GM12878 (cell line): ENCODE measurements around the gene MACROD2. TPM values are rescaled to one million over a fixed set of nuclear protein-coding genes. Genes with fewer than 3 reads are reported as not detected.

Experiments
- ATAC-seq: fragments of 200-7000 bp; cut with Tn5 transposase; 3 replicates; pipeline ENCODE4 v1.9.1; 2020; ENCODE audit warnings: mild to moderate bottlenecking, moderate library complexity
- BruUV-seq: library from RNA; stranded (reverse); fragments of 400-500 nt; replicated peaks from 2 replicates; lab custom pipeline; 2021; lab: Mats Ljungman, UMichigan
- CTCF ChIA-PET: fragments of 300-600 bp; sonication (Branson Sonifier 250); formaldehyde crosslinking; extraction: SDS; loops from one replicate; lab custom pipeline; 2021; ENCODE audit warnings: inconsistent platforms; lab: Yijun Ruan, JAX
- POLR2A ChIA-PET: fragments of 350-600 bp; formaldehyde crosslinking; extraction: SDS; loops from one replicate; lab custom pipeline; 2021; ENCODE audit warnings: inconsistent platforms; lab: Charles Lee
- RAD21 ChIA-PET: fragments of 300-600 bp; sonication (Branson Sonifier 250); formaldehyde crosslinking; loops from one replicate; lab custom pipeline; 2023; ENCODE audit warnings: antibody characterized with exemption; ENCODE audit not compliant: unreplicated experiment; lab: Charles Lee
- SMC1A ChIA-PET: fragments of 300-600 bp; sonication (Branson Sonifier 250); formaldehyde crosslinking; loops from one replicate; lab custom pipeline; 2023; ENCODE audit not compliant: unreplicated experiment, uncharacterized antibody; lab: Charles Lee
- DNase-seq: peaks from one replicate; pipeline ENCODE4 v3.0.0-alpha.2; 2011; ENCODE audit warnings: low read depth, low spot score
- FAIRE-seq: peaks from 3 replicates; lab custom pipeline; 2011; peaks lifted over from hg19 to GRCh38; lab: Jason Lieb, UNC
- H2AFZ ChIP-seq: 2 replicates; pipeline ENCODE4 v1.6.0; 2011; ENCODE audit warnings: low read depth, low read length, control low read depth; ENCODE audit not compliant: control insufficient read depth
- H3K27ac ChIP-seq: 2 replicates; pipeline ENCODE4 v1.5.1; 2011; ENCODE audit warnings: control low read depth; ENCODE audit not compliant: control insufficient read depth, insufficient read depth
- H3K27me3 ChIP-seq, 2 experiments: replicated peaks in 1 of 2; 2 replicates each; pipeline versions ENCODE4 v1.6.0 to v1.6.1; 2011; ENCODE audit warnings: low read length in 1 of 2; ENCODE audit not compliant: control insufficient read depth in 2 of 2, insufficient read depth in 2 of 2
- H3K36me3 ChIP-seq, 2 experiments: 2 replicates each; pipeline ENCODE4 v1.5.1; 2011; ENCODE audit warnings: low read length in 1 of 2; ENCODE audit not compliant: control insufficient read depth in 2 of 2, insufficient read depth in 2 of 2
- H3K4me1 ChIP-seq: 2 replicates; pipeline ENCODE4 v1.6.1; 2011; ENCODE audit warnings: mild to moderate bottlenecking, low read length, moderate library complexity, mixed read lengths; ENCODE audit not compliant: control insufficient read depth, insufficient read depth
- H3K4me2 ChIP-seq: 2 replicates; pipeline ENCODE4 v1.6.0; 2011; ENCODE audit warnings: control low read depth; ENCODE audit not compliant: control insufficient read depth, insufficient read depth
- H3K4me3 ChIP-seq: fragments of 200-600 bp; sonication (generic); 2 replicates; pipeline ENCODE4 v1.5.1; 2016
- H3K79me2 ChIP-seq: 2 replicates; pipeline ENCODE4 v1.6.0; 2011; ENCODE audit warnings: low read length; ENCODE audit not compliant: control insufficient read depth, insufficient read depth
- H3K9ac ChIP-seq: 2 replicates; pipeline ENCODE4 v1.8.0; 2011; ENCODE audit warnings: low read length, control low read depth, mixed read lengths; ENCODE audit not compliant: control insufficient read depth, insufficient read depth
- H3K9me3 ChIP-seq: replicated peaks from 3 replicates; pipeline ENCODE4 v1.5.1; 2011; ENCODE audit warnings: mild to moderate bottlenecking, low read length; ENCODE audit not compliant: control insufficient read depth, insufficient read depth
- H4K20me1 ChIP-seq: 2 replicates; pipeline ENCODE4 v1.6.0; 2011; ENCODE audit not compliant: control insufficient read depth, insufficient read depth
- BHLHE40 ChIP-seq, 2 experiments: fragments of 450-650 bp in 1 of 2; IDR thresholded peaks; 2 replicates each; pipeline ENCODE4 v1.6.1; 2011 to 2017; ENCODE audit warnings: low read depth in 2 of 2, borderline replicate concordance in 1 of 2, improper control_type of control experiment in 1 of 2, low read length in 1 of 2, mild to moderate bottlenecking in 1 of 2
- CBX3 ChIP-seq: fragments of 200-600 bp; sonication (generic); IDR thresholded peaks from 2 replicates; pipeline ENCODE4 v1.6.1; 2016; ENCODE audit warnings: low read depth, borderline replicate concordance
- CEBPB ChIP-seq, 2 experiments: fragments of 150-350 bp in 1 of 2; IDR thresholded peaks; 2 replicates each; pipeline ENCODE4 v1.6.1; 2012 to 2014; ENCODE audit warnings: low read depth in 2 of 2, low read length in 2 of 2, borderline replicate concordance in 1 of 2, inconsistent platforms in 1 of 2
- EED ChIP-seq: sonication (generic); IDR thresholded peaks from 2 replicates; pipeline ENCODE4 v1.6.1; 2016; ENCODE audit warnings: antibody characterized with exemption, low read depth
- MEF2A ChIP-seq: IDR thresholded peaks from 2 replicates; pipeline ENCODE4 v1.6.1; 2011; ENCODE audit warnings: low read depth, mild to moderate bottlenecking, low read length, moderate library complexity; ENCODE audit not compliant: insufficient read depth
- MXI1 ChIP-seq: fragments of 150-350 bp; IDR thresholded peaks from 2 replicates; pipeline ENCODE4 v1.6.1; 2011; ENCODE audit warnings: low read depth, mild to moderate bottlenecking, inconsistent platforms, low read length, improper control_type of control experiment
- NR2C2 ChIP-seq: IDR thresholded peaks from 2 replicates; pipeline ENCODE4 v1.6.1; 2011; ENCODE audit warnings: borderline replicate concordance, low read depth; ENCODE audit not compliant: control insufficient read depth, insufficient read length
- RBBP5 ChIP-seq: fragments of 200-600 bp; sonication (generic); conservative IDR thresholded peaks from 2 replicates; pipeline ENCODE4 v1.6.1; 2016
- SREBF1 ChIP-seq: IDR thresholded peaks from 2 replicates; pipeline ENCODE4 v1.6.1; 2012; ENCODE audit warnings: mild to moderate bottlenecking, low read length
- ZBTB11 ChIP-seq: fragments of 450-650 bp; formaldehyde crosslinking; IDR thresholded peaks from 2 replicates; pipeline ENCODE4 v1.5.0; 2022; ENCODE audit warnings: mild to moderate bottlenecking, missing genetic modification characterization
- ZNF207 ChIP-seq: fragments of 450-650 bp; IDR thresholded peaks from 2 replicates; pipeline ENCODE4 v1.6.1; 2014; ENCODE audit warnings: antibody characterized with exemption, mild to moderate bottlenecking, borderline replicate concordance
- ZSCAN29 ChIP-seq: fragments of 450-650 bp; IDR thresholded peaks from 2 replicates; pipeline ENCODE4 v1.6.1; 2017; ENCODE audit warnings: mild to moderate bottlenecking, moderate library complexity
- WGBS: methylation state at CpG from one replicate; pipeline ENCODE4 v1.1.6; 2016; ENCODE audit warnings: low lambda C conversion rate; ENCODE audit not compliant: insufficient replicate concordance, insufficient coverage; ENCODE audit errors: missing lambda C conversion rate; 5-methylcytosine and 5-hydroxymethylcytosine counted together
- in situ Hi-C: fragments of 300-500 bp; cut with MboI; formaldehyde crosslinking; loops from 9 replicates; pipeline ENCODE4 v1.14.3; 2018; ENCODE audit warnings: mixed read lengths
- intact Hi-C: fragments of 100-400 bp; cut with micrococcal nuclease; formaldehyde crosslinking; loops from one replicate; pipeline ENCODE4 v1.14.2; 2022; ENCODE audit not compliant: unreplicated experiment
- polyA plus RNA-seq, 11 experiments: library from polyadenylated mRNA; depleted of rRNA in 4 of 11; unstranded in 6 of 11; stranded (reverse) in 5 of 11; fragments of >200 nt; fragmentation: Nextera tagmentation in 4 of 11; fragmentation: Illumina TruSeq in 1 of 11; extraction: Ambion mirVana in 4 of 11; extraction: Trizol in 1 of 11; gene quantifications; 1 replicate in 1 of 11; 2 replicates in 10 of 11; pipeline versions ENCODE4 v1.2.1 to v1.2.3, GENCODE V29; 2011 to 2016; ENCODE audit warnings: inconsistent platforms in 2 of 11, missing spikeins in 2 of 11, low read depth in 1 of 11
- total RNA-seq, 4 experiments: library from RNA; depleted of rRNA in 3 of 4; stranded (reverse); fragments of >200 nt in 3 of 4; fragmentation: Illumina TruSeq in 1 of 4; extraction: Trizol in 1 of 4; gene quantifications; 2 replicates each; pipeline versions ENCODE4 v1.2.1 to v1.2.3, GENCODE V29; 2013 to 2021

The MACROD2 gene
- total and polyA plus RNA-seq, 10 of the 15 experiments (the other 5 are each of a cell fraction or from before 2014, with no cell fraction given): 1.1 to 21.5 (median 2.2) TPM

- TF ChIP-seq CBX3: no peak
Observed at GRCh38 chr20:14113416-14113815, 118.1 kb downstream of the MACROD2 start (continued).

GRCh38 chr20:14114065-14114704 is 118.9 kb downstream of the MACROD2 start:
- no peaks in the 10 kb centered on the region for H3K4me1 ChIP-seq
- no peaks in the 10 kb centered on the region for H4K20me1 ChIP-seq
- H3K27ac ChIP-seq: no peak overlapping the region
- ATAC-seq (no peak), DNase-seq (no peak), FAIRE-seq (no peak)
- no peak overlapping the region for H2AFZ ChIP-seq
- BruUV-seq: no TSS peak
- CTCF ChIA-PET: no interaction called here
- RAD21 ChIA-PET: no interaction called here
- H3K36me3 ChIP-seq: no peaks in the 10 kb centered on the region
- SMC1A ChIA-PET: no interaction called here
- no peak overlapping the region for H3K4me3 ChIP-seq
- H3K4me2 ChIP-seq: no peak overlapping the region
- no peak overlapping the region for H3K9ac ChIP-seq
- 12% methylated on average over 3 of the region's 3 CpGs for WGBS
- intact Hi-C loops (no loop called here), in situ Hi-C loops (no loop called here)
- H3K79me2 ChIP-seq: no peaks in the 10 kb centered on the region
- H3K27me3 ChIP-seq: no peaks in the 10 kb centered on the region
- TF ChIP-seq NR2C2 (no peak), CEBPB (IDR thresholded peaks at IDR 0.05; ENCODE audit: borderline replicate concordance in 1 of 2, low read depth in 2 of 2, low read length in 2 of 2) (no peak), ZSCAN29 (no peak)
- POLR2A ChIA-PET: no interaction called here
- no peaks in the 10 kb centered on the region for H3K9me3 ChIP-seq

- ATAC-seq (no peak), DNase-seq (no peak)
- Histone ChIP-seq H4K20me1 (no peaks in the 10 kb centered on the region), H3K4me1 (no peaks in the 10 kb centered on the region), H3K9ac (no peak overlapping the region), H3K27ac (no peak overlapping the region), H3K79me2 (no peaks in the 10 kb centered on the region), H3K4me2 (no peak overlapping the region), H3K4me3 (no peak overlapping the region), H3K27me3 (no peaks in the 10 kb centered on the region)
- CTCF ChIA-PET: no interaction called here
- POLR2A ChIA-PET: no interaction called here
- RAD21 ChIA-PET: no interaction called here
- SMC1A ChIA-PET: no interaction called here
- in situ Hi-C loops: no loop called here
- TF ChIP-seq ZBTB11: no peak
- TF ChIP-seq MEF2A: no peak
- TF ChIP-seq MXI1: no peak
- TF ChIP-seq RBBP5: no peak
- no peak for TF ChIP-seq BHLHE40 (IDR thresholded peaks at IDR 0.05; ENCODE audit: borderline replicate concordance in 1 of 2, low read depth in 2 of 2, low read length in 1 of 2)
- no peak for TF ChIP-seq EED
- TF ChIP-seq SREBF1: no peak
- TF ChIP-seq ZNF207: no peak
- TF ChIP-seq, all 136 proteins: peak for 0
- Histone ChIP-seq H3K9me3 (no peaks in the 10 kb centered on the region), H2AFZ (no peak overlapping the region), H3K36me3 (no peaks in the 10 kb centered on the region)
- intact Hi-C loops: no loop called here
- BruUV-seq: no TSS peak
- 74% methylated on average over 6 of the region's 6 CpGs for WGBS
- FAIRE-seq: no peak
Observed at GRCh38 chr20:14116037-14116436, 120.7 kb downstream of the MACROD2 start.
